IMR-90 (cell line): ENCODE measurements around the gene UBA7. TPM values are rescaled to one million over a fixed set of nuclear protein-coding genes. Genes with fewer than 3 reads are reported as not detected.

Experiments used
- ATAC-seq: fragments of 200-7000 bp; cut with Tn5 transposase; 2 replicates; pipeline ENCODE4 v1.9.1; 2020; ENCODE audit warnings: low read depth, mild to moderate bottlenecking, moderate library complexity
- BruUV-seq: library from RNA; stranded (reverse); fragments of 400-500 nt; replicated peaks from 2 replicates; lab custom pipeline; 2021; lab: Mats Ljungman, UMichigan
- CTCF ChIA-PET: fragments of 300-600 bp; formaldehyde crosslinking; extraction: SDS; loops from one replicate; lab custom pipeline; 2021; ENCODE audit warnings: antibody characterized with exemption; lab: Yijun Ruan, JAX
- POLR2A ChIA-PET: fragments of 300-600 bp; sonication (Branson Sonifier 250); formaldehyde crosslinking; loops from one replicate; lab custom pipeline; 2022; ENCODE audit warnings: antibody characterized with exemption; ENCODE audit not compliant: unreplicated experiment; lab: Charles Lee
- DNase-seq: peaks from one replicate; pipeline ENCODE4 v3.0.0; 2013
- H2AFZ ChIP-seq: replicated peaks from 2 replicates; pipeline ENCODE3; 2013; ENCODE audit warnings: low read length, mild to moderate bottlenecking; ENCODE audit not compliant: poor library complexity
- H2AK5ac ChIP-seq: 2 replicates; pipeline ENCODE4 v1.6.1; 2013; ENCODE audit warnings: low read depth, low read length, inconsistent platforms
- H2AK9ac ChIP-seq: replicated peaks from 2 replicates; pipeline ENCODE3; 2013; ENCODE audit warnings: mild to moderate bottlenecking, low read depth, low read length, moderate library complexity; ENCODE audit not compliant: poor library complexity
- H2BK120ac ChIP-seq: 2 replicates; pipeline ENCODE4 v1.6.1; 2013; ENCODE audit warnings: low read depth, low read length, inconsistent platforms
- H2BK15ac ChIP-seq: 3 replicates; pipeline ENCODE4 v1.6.1; 2013; ENCODE audit warnings: low read depth, low read length, inconsistent platforms
- H2BK20ac ChIP-seq: 2 replicates; pipeline ENCODE4 v1.6.1; 2013; ENCODE audit warnings: low read depth, mild to moderate bottlenecking, inconsistent platforms, low read length, moderate library complexity
- H2BK5ac ChIP-seq: 2 replicates; pipeline ENCODE4 v1.6.1; 2013; ENCODE audit warnings: mild to moderate bottlenecking, low read depth, low read length, inconsistent platforms; ENCODE audit not compliant: poor library complexity, severe bottlenecking
- H3K14ac ChIP-seq: replicated peaks from 2 replicates; pipeline ENCODE4 v1.6.1; 2013; ENCODE audit warnings: low read depth, low read length, inconsistent platforms
- H3K18ac ChIP-seq: 2 replicates; pipeline ENCODE4 v1.6.1; 2013; ENCODE audit warnings: low read depth, low read length, control low read depth
- H3K23ac ChIP-seq: 2 replicates; pipeline ENCODE4 v1.6.1; 2013; ENCODE audit warnings: low read depth, low read length, inconsistent platforms
- H3K27ac ChIP-seq: 2 replicates; pipeline ENCODE4 v1.5.1; 2013; ENCODE audit warnings: mild to moderate bottlenecking, control low read depth, low read length; ENCODE audit not compliant: insufficient read depth
- H3K27me3 ChIP-seq: 2 replicates; pipeline ENCODE4 v1.6.1; 2013; ENCODE audit warnings: low read length; ENCODE audit not compliant: control insufficient read depth, insufficient read depth
- H3K36me3 ChIP-seq: 2 replicates; pipeline ENCODE4 v1.6.1; 2013; ENCODE audit warnings: low read length, mixed read lengths; ENCODE audit not compliant: control insufficient read depth, insufficient read depth
- H3K4ac ChIP-seq: 2 replicates; pipeline ENCODE4 v1.6.1; 2013; ENCODE audit warnings: low read depth, low read length, inconsistent platforms
- H3K4me1 ChIP-seq: 2 replicates; pipeline ENCODE4 v1.6.1; 2013; ENCODE audit warnings: low read length, mixed read lengths; ENCODE audit not compliant: control insufficient read depth, insufficient read depth
- H3K4me2 ChIP-seq: 2 replicates; pipeline ENCODE4 v1.6.1; 2013; ENCODE audit warnings: low read depth, mild to moderate bottlenecking, control low read depth, low read length, moderate library complexity
- H3K4me3 ChIP-seq: 2 replicates; pipeline ENCODE4 v1.5.1; 2013; ENCODE audit warnings: low read depth, mild to moderate bottlenecking, control low read depth, low read length, moderate library complexity; ENCODE audit not compliant: insufficient read depth
- H3K56ac ChIP-seq: 2 replicates; pipeline ENCODE4 v1.6.1; 2013; ENCODE audit warnings: low read length, inconsistent platforms; ENCODE audit not compliant: insufficient read depth; ENCODE audit errors: extremely low read depth
- H3K79me1 ChIP-seq, 2 experiments: 2 replicates each; pipeline ENCODE4 v1.6.1; 2013; ENCODE audit warnings: low read length in 2 of 2, inconsistent platforms in 1 of 2, low read depth in 1 of 2
- H3K9ac ChIP-seq: 2 replicates; pipeline ENCODE4 v1.6.1; 2013; ENCODE audit warnings: low read depth, low read length, control low read depth
- H3K9me1 ChIP-seq: 2 replicates; pipeline ENCODE4 v1.6.1; 2013; ENCODE audit warnings: low read length, inconsistent platforms; ENCODE audit not compliant: insufficient read depth
- H3K9me3 ChIP-seq: 2 replicates; pipeline ENCODE4 v1.6.1; 2013; ENCODE audit warnings: low read length; ENCODE audit not compliant: control insufficient read depth, insufficient read depth
- H4K20me1 ChIP-seq: 2 replicates; pipeline ENCODE4 v1.6.1; 2013; ENCODE audit warnings: low read length, inconsistent platforms; ENCODE audit not compliant: insufficient read depth
- H4K5ac ChIP-seq: 2 replicates; pipeline ENCODE4 v1.6.1; 2013; ENCODE audit warnings: mild to moderate bottlenecking, low read depth, low read length, control low read depth
- H4K8ac ChIP-seq, 2 experiments: 2 replicates each; pipeline ENCODE4 v1.6.1; 2013; ENCODE audit warnings: low read depth in 2 of 2, low read length in 2 of 2, control low read depth in 1 of 2, inconsistent platforms in 1 of 2
- H4K91ac ChIP-seq: 2 replicates; pipeline ENCODE4 v1.6.1; 2013; ENCODE audit warnings: low read depth, low read length, inconsistent platforms; ENCODE audit not compliant: insufficient read depth
- BHLHE40 ChIP-seq: fragments of 150-350 bp; IDR thresholded peaks from 2 replicates; pipeline ENCODE4 v1.6.1; 2016; ENCODE audit warnings: mild to moderate bottlenecking, low read depth, low read length
- CEBPB ChIP-seq: IDR thresholded peaks from 2 replicates; pipeline ENCODE4 v1.6.1; 2012; ENCODE audit warnings: low read depth, low read length, improper control_type of control experiment
- CHD1 ChIP-seq: IDR thresholded peaks from 2 replicates; pipeline ENCODE4 v1.6.1; 2012; ENCODE audit warnings: low read depth, low read length, improper control_type of control experiment
- CTCF ChIP-seq: conservative IDR thresholded peaks from 2 replicates; pipeline ENCODE4 v1.5.1; 2012; ENCODE audit warnings: mild to moderate bottlenecking, low read depth, low read length, improper control_type of control experiment
- ELK1 ChIP-seq: fragments of 150-350 bp; IDR thresholded peaks from 2 replicates; pipeline ENCODE4 v1.6.1; 2016; ENCODE audit warnings: low read depth, mild to moderate bottlenecking, low read length, moderate library complexity, borderline replicate concordance
- FOS ChIP-seq: fragments of 150-350 bp; IDR thresholded peaks from 2 replicates; pipeline ENCODE4 v1.6.1; 2016; ENCODE audit warnings: low read depth, low read length
- MAFK ChIP-seq: IDR thresholded peaks from 2 replicates; pipeline ENCODE4 v1.6.1; 2012; ENCODE audit warnings: low read depth, low read length, improper control_type of control experiment
- MAZ ChIP-seq: IDR thresholded peaks from 2 replicates; pipeline ENCODE4 v1.6.1; 2012; ENCODE audit warnings: low read depth, mild to moderate bottlenecking, low read length, improper control_type of control experiment, moderate library complexity, borderline replicate concordance
- NFE2L2 ChIP-seq: fragments of 150-350 bp; IDR thresholded peaks from 2 replicates; pipeline ENCODE4 v1.6.1; 2016; ENCODE audit warnings: low read depth, mild to moderate bottlenecking, low read length
- POLR2A ChIP-seq: IDR thresholded peaks from 2 replicates; pipeline ENCODE4 v1.6.1; 2012; ENCODE audit warnings: mild to moderate bottlenecking, low read depth, low read length
- RAD21 ChIP-seq: IDR thresholded peaks from 2 replicates; pipeline ENCODE4 v1.6.1; 2012; ENCODE audit warnings: low read length, improper control_type of control experiment
- RCOR1 ChIP-seq: IDR thresholded peaks from 2 replicates; pipeline ENCODE4 v1.6.1; 2012; ENCODE audit warnings: mild to moderate bottlenecking, low read length, improper control_type of control experiment; ENCODE audit not compliant: insufficient replicate concordance
- RFX5 ChIP-seq: IDR thresholded peaks from 2 replicates; pipeline ENCODE4 v1.8.0; 2012; ENCODE audit warnings: low read depth, mild to moderate bottlenecking, low read length, moderate library complexity
- SMC3 ChIP-seq: fragments of 150-350 bp; IDR thresholded peaks from 2 replicates; pipeline ENCODE4 v1.6.1; 2016; ENCODE audit warnings: low read depth, mild to moderate bottlenecking, antibody characterized with exemption, low read length, moderate library complexity
- USF2 ChIP-seq: fragments of 150-350 bp; IDR thresholded peaks from 2 replicates; pipeline ENCODE4 v1.6.1; 2017; ENCODE audit warnings: mild to moderate bottlenecking, antibody characterized with exemption, low read length, low read depth
- WGBS, 2 experiments: methylation state at CpG; one replicate each; pipeline versions ENCODE4 v1.1.5 to v1.1.7; 2013; ENCODE audit warnings: missing lambda C conversion rate in 2 of 2; ENCODE audit not compliant: insufficient read length in 1 of 2; ENCODE audit errors: extremely low coverage in 2 of 2; 5-methylcytosine and 5-hydroxymethylcytosine counted together
- dilution Hi-C: fragments of 300-500 bp; cut with HindIII; formaldehyde crosslinking; loops from one replicate; pipeline ENCODE4 v1.14.3; 2018; ENCODE audit warnings: low sequenced_read_pairs; ENCODE audit not compliant: unreplicated experiment
- in situ Hi-C: fragments of 300-500 bp; cut with MboI; formaldehyde crosslinking; loops from 3 replicates; pipeline ENCODE4 v1.14.3; 2019; ENCODE audit warnings: low sequenced_read_pairs, inconsistent platforms, mixed read lengths
- intact Hi-C: fragments of 100-400 bp; cut with micrococcal nuclease; formaldehyde crosslinking; loops from 2 replicates; pipeline ENCODE4 v1.10.0; 2022
- polyA plus RNA-seq, 3 experiments: library from polyadenylated mRNA; depleted of rRNA; stranded (reverse); fragments of >200 nt; gene quantifications; 2 replicates each; pipeline ENCODE4 v1.2.3, GENCODE V29; 2012; ENCODE audit warnings: low replicate concordance in 1 of 3
- total RNA-seq: library from RNA; depleted of rRNA; stranded (reverse); fragments of >200 nt; gene quantifications from 2 replicates; pipeline ENCODE4 v1.2.3, GENCODE V29; 2012

UBA7 gene
- total and polyA plus RNA-seq, 2 of the 4 experiments (the other 2 are of a cell fraction) = 18.6 to 57.8 TPM

DNA sequence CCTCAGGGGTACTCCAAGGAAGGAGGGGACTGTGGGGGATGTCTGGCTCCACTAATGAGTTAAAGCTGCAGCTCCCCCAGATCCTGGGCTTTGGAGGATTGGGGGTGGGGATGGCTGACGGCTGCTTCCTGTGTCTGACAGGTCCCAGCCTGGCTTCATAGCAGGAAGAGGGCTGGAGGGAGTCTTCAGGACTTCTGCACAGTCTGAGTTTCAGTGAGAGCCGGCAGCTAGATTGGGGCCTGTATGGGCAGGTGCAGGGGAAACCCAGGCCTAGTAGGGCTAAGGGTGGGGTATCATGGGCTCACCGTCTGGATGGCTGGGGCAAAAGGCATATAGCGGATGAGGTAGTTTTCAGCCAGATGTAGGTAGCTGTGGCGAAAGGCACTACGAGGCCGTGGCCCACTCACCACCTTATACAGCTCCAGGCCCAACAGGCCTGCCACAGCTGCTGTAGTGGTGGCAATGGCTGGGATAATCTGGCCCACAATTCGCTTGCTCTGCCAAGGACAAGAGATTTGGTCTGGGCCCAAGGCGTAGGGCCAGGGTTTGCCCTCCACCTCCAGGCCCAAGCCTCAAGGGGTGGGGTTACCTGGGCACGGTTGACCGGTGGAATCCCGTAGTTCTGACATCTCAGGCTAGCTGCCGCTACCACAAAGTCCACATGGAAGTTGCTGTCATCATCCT lies 6.2 kb downstream of the UBA7 start:
- ATAC-seq (no peak), DNase-seq (no peak)
- ChIA-PET POLR2A (no interaction called here), CTCF (no interaction called here)
- Histone ChIP-seq H2BK120ac (no peak overlapping the region), H3K23ac (no peak overlapping the region; the same call in 1 of the 2 replicates), H4K5ac (no peak overlapping the region; the same call in 1 of the 2 replicates), H3K56ac (no peak overlapping the region), H4K8ac (no peak overlapping the region), H2AK5ac (peak overlapping the region; percentile 20; the same call in 1 of the 2 replicates), H4K91ac (no peak overlapping the region), H3K79me1 (peaks cover 0 to 13% of the 10 kb centered on the region in 2 experiments; a peak in 1 of 4 replicates), H3K9me3 (no peaks in the 10 kb centered on the region), H3K4ac (no peak overlapping the region), H3K9me1 (peaks cover 10% of the 10 kb centered on the region; the same call in 1 of the 2 replicates), H4K20me1 (no peaks in the 10 kb centered on the region), H2AK9ac (no peak overlapping the region), H2AFZ (no peak overlapping the region), H3K14ac (no peak overlapping the region; the same call in 1 of the 2 replicates), H2BK15ac (no peak overlapping the region), H3K4me2 (no peak overlapping the region; the same call in 1 of the 2 replicates), H3K4me3 (no peak overlapping the region), H2BK20ac (no peak overlapping the region), H3K27ac (peak overlapping the region; percentile 31; the same call in 1 of the 2 replicates), H2BK5ac (no peak overlapping the region), H3K9ac (no peak overlapping the region), H3K18ac (no peak overlapping the region), H3K27me3 (no peaks in the 10 kb centered on the region), H3K36me3 (peaks cover 31% of the 10 kb centered on the region), H3K4me1 (peaks cover 32% of the 10 kb centered on the region)
- dilution Hi-C loops = no loop called here
- BruUV-seq = no TSS peak
- 41% methylated on average over 7 of the region's 13 CpGs; no CpG with 5 or more reads in 1 of the 2 experiments for whole genome bisulfite sequencing, 2 experiments
- in situ Hi-C loops = no loop called here
- intact Hi-C loops = no loop called here
- no peak for TF ChIP-seq NFE2L2
- TF ChIP-seq RAD21 = no peak
- TF ChIP-seq RCOR1 = no peak
- TF ChIP-seq BHLHE40 = no peak
- TF ChIP-seq USF2 = no peak
- TF ChIP-seq ELK1 = no peak
- TF ChIP-seq POLR2A = no peak
- no peak for TF ChIP-seq RFX5
- no peak for TF ChIP-seq CHD1
- no peak for TF ChIP-seq FOS
- no peak for TF ChIP-seq CEBPB
- no peak for TF ChIP-seq MAZ
- TF ChIP-seq SMC3 = no peak
- TF ChIP-seq CTCF = no peak
- no peak for TF ChIP-seq MAFK
